Peyer's patch (tissue), 4 donors: Measurements from ENCODE around the gene MIEN1. TPM values are rescaled to one million over a fixed set of nuclear protein-coding genes. Genes with fewer than 3 reads are reported as not detected.

Experiments used
- DNase-seq, 3 donors: peaks; one replicate each; pipeline ENCODE4 v3.0.0-alpha.2; 2017 to 2019
- H3K27ac ChIP-seq, 4 donors: fragments of 200-600 bp; sonication (generic); one replicate each; pipeline ENCODE4 v1.5.1; 2016 to 2019
- H3K27me3 ChIP-seq, 2 donors: fragments of 200-600 bp; sonication (generic); one replicate each; pipeline ENCODE4 v1.5.1; 2019
- H3K36me3 ChIP-seq, 3 donors: fragments of 200-600 bp; sonication (generic); one replicate each; pipeline ENCODE4 v1.5.1; 2016 to 2019
- H3K4me1 ChIP-seq, 4 donors: fragments of 200-600 bp; sonication (generic); one replicate each; pipeline ENCODE4 v1.5.1; 2016 to 2019
- H3K4me3 ChIP-seq, 4 donors: fragments of 200-600 bp; sonication (generic); 1 replicate in 3 of 4; 2 replicates in 1 of 4; pipeline ENCODE4 v1.5.1; 2016 to 2019; ENCODE audit warnings: mild to moderate bottlenecking in 1 of 4
- H3K9me3 ChIP-seq, 4 donors: fragments of 200-600 bp; sonication (generic); one replicate each; pipeline ENCODE4 v1.5.1; 2016 to 2019; ENCODE audit warnings: mild to moderate bottlenecking in 1 of 4
- POLR2A ChIP-seq, 2 donors: fragments of 450-650 bp; IDR thresholded peaks; one replicate each; pipeline ENCODE4 v1.5.1; 2017; ENCODE audit warnings: antibody characterized with exemption in 2 of 2, mild to moderate bottlenecking in 2 of 2, moderate library complexity in 2 of 2
- total RNA-seq, 4 donors: library from RNA; depleted of rRNA; stranded (reverse); fragments of >200 nt; gene quantifications; one replicate each; pipeline ENCODE4 v1.1.0, GENCODE V29; 2016
- TF ChIP-seq, protein P1 (sequence below), 6 experiments: fragments of 450-650 bp in 4 of 6; fragments of 200-600 bp in 2 of 6; sonication (generic) in 1 of 6; IDR thresholded peaks; one replicate each; pipeline ENCODE4 v1.5.1; 2017 to 2019; ENCODE audit warnings: antibody characterized with exemption in 6 of 6, mild to moderate bottlenecking in 3 of 6, moderate library complexity in 1 of 6

Gene MIEN1
- total RNA-seq, 4 donors from 2014 or later, result 44.6 to 74.9 (median 57.9) TPM

DNA sequence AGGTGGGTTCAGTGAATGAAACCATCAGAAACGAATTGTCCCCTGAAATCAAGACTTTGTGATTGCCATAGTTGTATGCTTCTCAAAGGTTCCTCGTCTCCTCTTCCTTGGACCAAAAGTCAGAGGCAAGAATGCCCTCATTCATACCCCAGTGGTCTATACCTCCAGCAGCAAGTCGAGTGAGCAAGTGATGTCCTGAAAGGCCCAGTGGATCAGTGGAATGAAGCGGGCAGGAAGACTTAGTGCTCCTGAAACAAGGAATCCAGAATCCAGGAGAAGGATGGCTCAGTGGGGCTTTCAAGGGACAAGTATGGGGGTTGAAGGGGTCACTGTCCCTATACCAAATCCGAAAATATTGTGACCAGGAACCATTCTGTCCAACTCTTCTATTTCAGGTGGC is 35.7 kb downstream of the MIEN1 start:
- TF ChIP-seq POLR2A (IDR thresholded peaks at IDR 0.05), result no peak
- TF ChIP-seq, protein P1, sequence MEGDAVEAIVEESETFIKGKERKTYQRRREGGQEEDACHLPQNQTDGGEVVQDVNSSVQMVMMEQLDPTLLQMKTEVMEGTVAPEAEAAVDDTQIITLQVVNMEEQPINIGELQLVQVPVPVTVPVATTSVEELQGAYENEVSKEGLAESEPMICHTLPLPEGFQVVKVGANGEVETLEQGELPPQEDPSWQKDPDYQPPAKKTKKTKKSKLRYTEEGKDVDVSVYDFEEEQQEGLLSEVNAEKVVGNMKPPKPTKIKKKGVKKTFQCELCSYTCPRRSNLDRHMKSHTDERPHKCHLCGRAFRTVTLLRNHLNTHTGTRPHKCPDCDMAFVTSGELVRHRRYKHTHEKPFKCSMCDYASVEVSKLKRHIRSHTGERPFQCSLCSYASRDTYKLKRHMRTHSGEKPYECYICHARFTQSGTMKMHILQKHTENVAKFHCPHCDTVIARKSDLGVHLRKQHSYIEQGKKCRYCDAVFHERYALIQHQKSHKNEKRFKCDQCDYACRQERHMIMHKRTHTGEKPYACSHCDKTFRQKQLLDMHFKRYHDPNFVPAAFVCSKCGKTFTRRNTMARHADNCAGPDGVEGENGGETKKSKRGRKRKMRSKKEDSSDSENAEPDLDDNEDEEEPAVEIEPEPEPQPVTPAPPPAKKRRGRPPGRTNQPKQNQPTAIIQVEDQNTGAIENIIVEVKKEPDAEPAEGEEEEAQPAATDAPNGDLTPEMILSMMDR (IDR thresholded peaks at IDR 0.05), result no peak
- no peaks in the 10 kb centered on the region for H3K27me3 ChIP-seq
- DNase-seq, result no peak
- no peaks in the 10 kb centered on the region for H3K9me3 ChIP-seq
- peaks cover 0 to 12% (median 0%) of the 10 kb centered on the region in 4 donors for H3K4me1 ChIP-seq
- peak overlapping the region in 2 of 4 donors; percentile 75 to 80 for H3K27ac ChIP-seq
- no peak overlapping the region for H3K4me3 ChIP-seq
- no peaks in the 10 kb centered on the region for H3K36me3 ChIP-seq

- peak overlapping the region in 1 of 4 donors; percentile 68 for H3K4me3 ChIP-seq
- peaks cover 0 to 15% (median 3%) of the 10 kb centered on the region in 4 donors for H3K4me1 ChIP-seq
- no peak overlapping the region for H3K27ac ChIP-seq
- peaks cover 0 to 10% (median 0%) of the 10 kb centered on the region in 3 donors for H3K36me3 ChIP-seq
- TF ChIP-seq POLR2A (IDR thresholded peaks at IDR 0.05), result no peak
- TF ChIP-seq, protein P1 (IDR thresholded peaks at IDR 0.05), result no peak
- H3K27me3 ChIP-seq, result no peaks in the 10 kb centered on the region
- no peaks in the 10 kb centered on the region for H3K9me3 ChIP-seq
- no peak for DNase-seq
Measured at GRCh38 chr17:39688945-39689344, 41.4 kb downstream of the MIEN1 start.

GRCh38 chr17:39688475-39688835 is 41.9 kb downstream of the MIEN1 start:
- no peaks in the 10 kb centered on the region for H3K27me3 ChIP-seq
- peak overlapping the region; percentile 80 to 97 (median 90) for H3K27ac ChIP-seq
- peaks cover 0 to 15% (median 3%) of the 10 kb centered on the region in 4 donors for H3K4me1 ChIP-seq
- peak overlapping the region; percentile 65 to 80 (median 68) for H3K4me3 ChIP-seq
- no peak for DNase-seq
- no peaks in the 10 kb centered on the region for H3K9me3 ChIP-seq
- peaks cover 0 to 10% (median 0%) of the 10 kb centered on the region in 3 donors for H3K36me3 ChIP-seq
- TF ChIP-seq, protein P1 (IDR thresholded peaks at IDR 0.05), result no peak
- no peak for TF ChIP-seq POLR2A (IDR thresholded peaks at IDR 0.05)

DNA sequence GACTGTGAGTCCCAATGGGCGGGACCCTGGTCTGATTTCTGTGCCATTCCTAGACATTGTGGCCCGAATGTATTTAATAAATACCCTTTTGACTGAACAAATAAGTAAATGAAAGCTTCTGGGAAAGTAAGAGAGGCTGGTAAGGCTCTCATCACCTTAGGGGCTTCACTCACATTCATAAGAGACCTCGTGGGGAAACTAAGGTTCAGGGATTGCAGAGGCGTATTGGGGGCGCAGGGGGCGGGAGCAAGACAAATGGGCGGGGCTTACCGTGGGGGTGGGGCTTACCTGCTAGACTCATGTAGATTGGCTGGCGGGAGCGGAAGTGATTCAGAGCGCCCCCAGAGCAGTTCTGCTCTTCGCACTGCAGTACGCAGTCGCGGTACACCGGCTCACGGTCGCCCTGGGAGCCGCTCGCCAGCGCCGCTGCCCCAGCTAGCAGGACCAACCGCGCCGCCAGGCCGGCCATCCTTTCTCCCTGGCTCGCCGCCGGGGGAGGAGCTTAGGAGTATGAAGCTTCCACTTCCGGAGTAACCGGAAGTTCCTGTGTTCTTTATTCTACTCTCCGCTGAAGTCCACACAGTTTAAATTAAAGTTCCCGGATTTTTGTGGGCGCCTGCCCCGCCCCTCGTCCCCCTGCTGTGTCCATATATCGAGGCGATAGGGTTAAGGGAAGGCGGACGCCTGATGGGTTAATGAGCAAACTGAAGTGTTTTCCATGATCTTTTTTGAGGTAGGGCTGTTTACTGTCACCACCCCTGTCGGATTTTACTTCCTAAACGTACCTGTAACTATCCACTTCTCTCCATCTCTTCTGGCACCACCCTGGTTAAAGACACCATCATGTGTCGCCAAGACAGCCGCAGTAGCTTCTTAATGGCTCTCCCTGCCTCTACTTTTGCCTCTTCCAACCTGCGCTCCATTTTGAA is 42.5 kb downstream of the MIEN1 start, which contains the start of gene PGAP3:
PGAP3 (minus strand) TSS at position 512 of the 929 bp plus-strand sequence; CDS start at position 469, 43 bp downstream.
- peak; percentile 31 to 71 for TF ChIP-seq POLR2A (IDR thresholded peaks at IDR 0.05)
- TF ChIP-seq, protein P1 (IDR thresholded peaks at IDR 0.05), result no peak
- DNase-seq, result peak; percentile 91 to 95 (median 94)

GRCh38 chr17:39687101-39687545 is 43.2 kb downstream of the MIEN1 start:
- Histone ChIP-seq H3K27me3 (no peaks in the 10 kb centered on the region), H3K4me1 (peaks cover 0 to 15% (median 3%) of the 10 kb centered on the region in 4 donors), H3K4me3 (peak overlapping the region in 3 of 4 donors; percentile 68 to 80 (median 68)), H3K27ac (peak overlapping the region; percentile 80 to 97 (median 90)), H3K36me3 (peaks cover 0 to 10% (median 0%) of the 10 kb centered on the region in 3 donors), H3K9me3 (no peaks in the 10 kb centered on the region)
- no peak for TF ChIP-seq POLR2A (IDR thresholded peaks at IDR 0.05)
- TF ChIP-seq, protein P1 (IDR thresholded peaks at IDR 0.05), result no peak
- DNase-seq, result no peak

More for the DNA sequence above, 42.5 kb downstream of the MIEN1 start, which contains the start of gene PGAP3:
- H3K27ac ChIP-seq, result peak within 1 kb of the TSS; percentile 80 to 97 (median 90)
- peaks cover 0 to 15% (median 3%) of the 10 kb centered on the region in 4 donors for H3K4me1 ChIP-seq
- peaks cover 0 to 10% (median 0%) of the 10 kb centered on the region in 3 donors for H3K36me3 ChIP-seq
- H3K27me3 ChIP-seq, result no peaks in the 10 kb centered on the region
- no peaks in the 10 kb centered on the region for H3K9me3 ChIP-seq
- H3K4me3 ChIP-seq, result peak within 1 kb of the TSS; percentile 65 to 80 (median 68)
